RWPE1 (cell line): Measurements from ENCODE around the gene INSIG2.
A peak's percentile ranks its signal among the peaks of the same experiment; 100 is the strongest.

Experiments used
- CTCF ChIA-PET: fragments of 350-600 bp; sonication (Branson Sonifier 250); formaldehyde crosslinking; extraction: SDS; loops from one replicate; lab custom pipeline; 2021; lab: Yijun Ruan, JAX
- POLR2A ChIA-PET: fragments of 400-600 bp; formaldehyde crosslinking; extraction: SDS; loops from one replicate; lab custom pipeline; 2020; ENCODE audit warnings: antibody characterized with exemption; ENCODE audit not compliant: low non-redundant PET; lab: Yijun Ruan, JAX
- DNase-seq: peaks from one replicate; pipeline ENCODE4 v3.0.0; 2012; ENCODE audit warnings: low spot score
- H3K27ac ChIP-seq: fragments of 450-650 bp; 2 replicates; pipeline ENCODE4 v1.5.1; 2017
- TF ChIP-seq, protein P1 (sequence below): fragments of 450-650 bp; conservative IDR thresholded peaks from 2 replicates; pipeline ENCODE4 v1.5.1; 2017; ENCODE audit warnings: low read depth, mild to moderate bottlenecking

Gene INSIG2

DNA sequence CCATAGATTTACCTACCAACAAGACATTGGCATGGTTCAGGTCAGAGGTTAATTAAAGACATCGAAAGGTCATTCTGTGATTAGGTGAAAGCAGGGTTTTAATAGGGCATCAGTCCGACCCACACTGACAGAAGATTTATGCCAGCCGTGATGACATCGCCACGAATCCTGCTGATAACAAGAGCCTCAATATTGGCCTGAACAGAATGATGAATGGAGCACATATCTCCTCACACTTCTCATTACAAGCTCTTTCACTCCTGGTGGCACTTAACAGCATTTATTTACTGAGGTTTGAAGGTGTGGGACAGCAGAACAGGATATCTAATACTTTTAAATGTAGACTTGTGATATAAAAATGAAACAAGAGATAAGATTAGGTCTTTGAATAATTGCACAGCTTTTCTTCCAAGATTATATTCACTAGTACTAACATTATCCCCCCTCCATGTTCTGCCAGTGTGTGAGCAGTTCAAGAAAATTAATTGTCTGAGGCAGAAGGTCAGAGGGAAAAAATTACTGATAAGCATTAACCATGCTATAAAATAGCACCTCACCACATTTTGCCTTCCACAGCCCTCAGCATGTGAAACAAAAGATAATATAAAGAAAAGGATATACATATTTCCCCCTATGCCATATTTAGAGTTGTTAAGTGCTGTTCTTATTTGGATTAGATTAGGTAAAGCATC lies 23.1 kb upstream of the INSIG2 start:
- ChIA-PET POLR2A (no interaction called here), CTCF (interaction anchor here (0.6 to 1.3 kb wide), 3 partner anchors 11 to 23 kb away, joined by 4 read pairs; no protein-coding TSS in a partner anchor)
- no peak overlapping the region for H3K27ac ChIP-seq
- TF ChIP-seq, protein P1, sequence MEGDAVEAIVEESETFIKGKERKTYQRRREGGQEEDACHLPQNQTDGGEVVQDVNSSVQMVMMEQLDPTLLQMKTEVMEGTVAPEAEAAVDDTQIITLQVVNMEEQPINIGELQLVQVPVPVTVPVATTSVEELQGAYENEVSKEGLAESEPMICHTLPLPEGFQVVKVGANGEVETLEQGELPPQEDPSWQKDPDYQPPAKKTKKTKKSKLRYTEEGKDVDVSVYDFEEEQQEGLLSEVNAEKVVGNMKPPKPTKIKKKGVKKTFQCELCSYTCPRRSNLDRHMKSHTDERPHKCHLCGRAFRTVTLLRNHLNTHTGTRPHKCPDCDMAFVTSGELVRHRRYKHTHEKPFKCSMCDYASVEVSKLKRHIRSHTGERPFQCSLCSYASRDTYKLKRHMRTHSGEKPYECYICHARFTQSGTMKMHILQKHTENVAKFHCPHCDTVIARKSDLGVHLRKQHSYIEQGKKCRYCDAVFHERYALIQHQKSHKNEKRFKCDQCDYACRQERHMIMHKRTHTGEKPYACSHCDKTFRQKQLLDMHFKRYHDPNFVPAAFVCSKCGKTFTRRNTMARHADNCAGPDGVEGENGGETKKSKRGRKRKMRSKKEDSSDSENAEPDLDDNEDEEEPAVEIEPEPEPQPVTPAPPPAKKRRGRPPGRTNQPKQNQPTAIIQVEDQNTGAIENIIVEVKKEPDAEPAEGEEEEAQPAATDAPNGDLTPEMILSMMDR: no peak
- no peak for DNase-seq

- DNase-seq: peak; percentile 26
- ChIA-PET CTCF (interaction anchor here (1.3 kb wide), 1 partner anchor 12 kb away, joined by 4 read pairs; no protein-coding TSS in a partner anchor), POLR2A (no interaction called here)
- TF ChIP-seq, protein P1: no peak
- H3K27ac ChIP-seq: no peak overlapping the region
Measured at GRCh38 chr2:118065921-118066511, 22.3 kb upstream of the INSIG2 start.

GRCh38 chr2:118077636-118078247 lies 10.5 kb upstream of the INSIG2 start:
- no peak overlapping the region for H3K27ac ChIP-seq
- no peak for DNase-seq
- POLR2A ChIA-PET: no interaction called here
- CTCF ChIA-PET: interaction anchor here (0.7 to 2.0 kb wide), 2 partner anchors 12 to 73 kb away, joined by 3 to 5 read pairs; no protein-coding TSS in a partner anchor
- TF ChIP-seq, protein P1: no peak

DNA sequence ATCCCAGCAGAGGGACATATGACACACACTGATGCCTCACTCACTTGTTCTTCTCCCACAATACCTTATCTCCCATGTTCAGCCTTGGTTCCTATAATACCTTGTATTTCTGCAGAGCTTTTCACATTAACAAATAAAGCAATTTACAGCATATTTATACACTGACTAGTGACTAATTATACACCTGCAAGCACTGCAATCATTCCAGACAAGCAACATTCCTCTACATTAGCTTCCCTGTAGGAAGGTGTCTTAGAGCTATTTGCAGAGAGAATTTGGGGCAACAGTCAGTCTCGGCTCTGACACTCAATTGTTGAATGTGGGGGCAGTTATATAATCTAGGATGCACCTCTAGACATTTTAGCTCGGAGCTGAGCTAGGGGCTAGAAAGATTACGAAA lies 9.5 kb upstream of the INSIG2 start:
- CTCF ChIA-PET: interaction anchor here (2.0 kb wide), 1 partner anchor 11 kb away, joined by 5 read pairs; no protein-coding TSS in a partner anchor
- no peak overlapping the region for H3K27ac ChIP-seq
- DNase-seq: no peak
- TF ChIP-seq, protein P1: no peak
- POLR2A ChIA-PET: no interaction called here

DNA sequence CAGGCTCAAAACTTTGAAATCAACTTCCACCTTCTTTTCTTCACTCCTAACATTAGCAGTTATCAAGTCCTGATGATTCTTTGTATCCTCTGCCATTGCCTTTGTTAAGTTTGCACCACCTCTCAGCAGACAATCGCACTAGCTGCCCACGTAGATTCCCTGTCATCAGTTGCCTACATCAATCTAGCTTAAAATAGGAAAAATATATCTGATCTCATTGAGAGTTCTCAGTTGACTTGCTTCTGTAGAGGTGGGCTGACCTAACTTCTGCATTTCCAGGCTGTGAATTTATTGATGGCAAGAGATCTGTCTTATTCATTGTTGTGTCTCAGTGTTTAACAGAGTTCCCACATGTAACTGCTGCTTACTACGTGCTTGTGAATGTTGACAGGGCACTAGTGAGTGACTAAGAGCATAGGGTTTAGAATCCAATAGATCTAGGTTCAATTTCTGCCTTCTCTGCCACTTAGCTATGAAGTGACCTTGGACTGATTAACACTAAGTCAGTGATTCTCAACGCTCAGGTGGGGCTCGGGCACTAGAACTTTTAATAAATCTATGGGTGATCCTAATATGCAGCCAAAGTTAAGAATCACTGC lies 3.7 kb upstream of the INSIG2 start:
- DNase-seq: no peak
- TF ChIP-seq, protein P1: no peak
- H3K27ac ChIP-seq: no peak overlapping the region
- ChIA-PET POLR2A (no interaction called here), CTCF (no interaction called here)

- DNase-seq: no peak
- ChIA-PET POLR2A (no interaction called here), CTCF (no interaction called here)
- H3K27ac ChIP-seq: no peak overlapping the region
- TF ChIP-seq, protein P1: no peak
Measured at GRCh38 chr2:118085173-118086023, 2.9 kb upstream of the INSIG2 start.
